Neural progenitor cell (in vitro differentiated cells): ENCODE results near the gene LARP6. TPM values are rescaled to one million over a fixed set of nuclear protein-coding genes. Genes with fewer than 3 reads are reported as not detected.
"Not testable (repeated sequence)": the region's sequence is repeated elsewhere in the genome, so short reads cannot be mapped to it uniquely, and the experiment has no call there.

Source experiments
- DNase-seq: peaks from one replicate; pipeline ENCODE4 v3.0.0-alpha.2; 2016; ENCODE audit warnings: low spot score
- H2AFZ ChIP-seq: fragments of 200-600 bp; sonication (generic); replicated peaks from 2 replicates; pipeline ENCODE4 v1.6.1; 2016; ENCODE audit warnings: antibody characterized with exemption
- H3F3A ChIP-seq: fragments of 200-600 bp; sonication (generic); 2 replicates; pipeline ENCODE4 v1.6.1; 2016; ENCODE audit warnings: antibody characterized with exemption, low read depth
- H3K27ac ChIP-seq: fragments of 200-600 bp; sonication (generic); 2 replicates; pipeline ENCODE4 v1.5.1; 2016; ENCODE audit warnings: mild to moderate bottlenecking
- H3K27me3 ChIP-seq: fragments of 200-600 bp; sonication (generic); 2 replicates; pipeline ENCODE4 v1.6.1; 2016; ENCODE audit warnings: mild to moderate bottlenecking, moderate library complexity
- H3K36me3 ChIP-seq: fragments of 200-600 bp; sonication (generic); 2 replicates; pipeline ENCODE4 v1.5.1; 2016
- H3K4me1 ChIP-seq: fragments of 200-600 bp; sonication (generic); 2 replicates; pipeline ENCODE4 v1.6.1; 2016; ENCODE audit warnings: mixed run types
- H3K4me2 ChIP-seq: fragments of 200-600 bp; sonication (generic); 2 replicates; pipeline ENCODE4 v1.6.1; 2016
- H3K4me3 ChIP-seq: fragments of 200-600 bp; sonication (generic); 2 replicates; pipeline ENCODE4 v1.5.1; 2016
- H3K79me2 ChIP-seq: fragments of 200-600 bp; sonication (generic); 2 replicates; pipeline ENCODE4 v1.6.1; 2016; ENCODE audit warnings: low read depth
- H3K9ac ChIP-seq: fragments of 200-600 bp; sonication (generic); 2 replicates; pipeline ENCODE4 v1.6.1; 2016
- H3K9me3 ChIP-seq: fragments of 200-600 bp; sonication (generic); 2 replicates; pipeline ENCODE4 v1.5.1; 2016; ENCODE audit warnings: low read depth
- H4K20me1 ChIP-seq: fragments of 200-600 bp; sonication (generic); 2 replicates; pipeline ENCODE4 v1.6.1; 2016; ENCODE audit warnings: low read depth
- H3K27ac Mint-ChIP-seq: 3 replicates; pipeline ENCODE4 v1.8.0; 2021; ENCODE audit warnings: mixed read lengths
- H3K27me3 Mint-ChIP-seq: 2 replicates; pipeline ENCODE4 v1.8.0; 2022; ENCODE audit warnings: low read depth, mild to moderate bottlenecking, inconsistent platforms, moderate library complexity, mixed read lengths; ENCODE audit not compliant: insufficient read depth
- H3K36me3 Mint-ChIP-seq: 3 replicates; pipeline ENCODE4 v1.8.0; 2021; ENCODE audit warnings: mixed read lengths
- H3K4me1 Mint-ChIP-seq: 3 replicates; pipeline ENCODE4 v1.8.0; 2021; ENCODE audit warnings: mixed read lengths
- H3K4me3 Mint-ChIP-seq: 3 replicates; pipeline ENCODE4 v1.8.0; 2021; ENCODE audit warnings: mild to moderate bottlenecking, moderate library complexity, mixed read lengths
- H3K9me3 Mint-ChIP-seq: 3 replicates; pipeline ENCODE4 v1.8.0; 2020; ENCODE audit warnings: mixed read lengths
- CTCF ChIP-seq: fragments of 200-600 bp; sonication (generic); IDR thresholded peaks from 2 replicates; pipeline ENCODE4 v1.5.1; 2017; ENCODE audit warnings: antibody characterized with exemption, mild to moderate bottlenecking
- EZH2 ChIP-seq: fragments of 200-600 bp; sonication (generic); IDR thresholded peaks from 2 replicates; pipeline ENCODE4 v1.6.1; 2017; ENCODE audit warnings: antibody characterized with exemption, mild to moderate bottlenecking, moderate library complexity
- EZH2phosphoT487 ChIP-seq: fragments of 200-600 bp; sonication (generic); IDR thresholded peaks from 2 replicates; pipeline ENCODE4 v1.6.1; 2017; ENCODE audit warnings: antibody characterized with exemption
- total RNA-seq: library from RNA; depleted of rRNA; stranded (reverse); fragments of >200 nt; gene quantifications from 2 replicates; pipeline ENCODE4 v1.2.3, GENCODE V29; 2015; ENCODE audit warnings: low replicate concordance

The LARP6 gene
- total RNA-seq, 1 donor from 2014 or later: 19.3 TPM

- Histone ChIP-seq H3K27me3 (no peaks in the 10 kb centered on the region), H3K4me2 (no peak overlapping the region), H3K79me2 (no peaks in the 10 kb centered on the region), H3K27ac (no peak overlapping the region), H3K9me3 (no peaks in the 10 kb centered on the region), H3F3A (no peaks in the 10 kb centered on the region), H3K9ac (no peak overlapping the region), H3K36me3 (no peaks in the 10 kb centered on the region), H2AFZ (no peak overlapping the region), H3K4me3 (no peak overlapping the region), H3K4me1 (peaks cover 4% of the 10 kb centered on the region), H4K20me1 (no peaks in the 10 kb centered on the region)
- peaks cover 2% of the 10 kb centered on the region for H3K4me1 Mint-ChIP-seq
- DNase-seq: no peak
- peaks cover 3% of the 10 kb centered on the region for H3K27me3 Mint-ChIP-seq
- H3K27ac Mint-ChIP-seq: no peak overlapping the region
- TF ChIP-seq CTCF: no peak
- TF ChIP-seq EZH2: no peak
- TF ChIP-seq EZH2phosphoT487: no peak
- H3K36me3 Mint-ChIP-seq: no peaks in the 10 kb centered on the region
- H3K9me3 Mint-ChIP-seq: peaks cover 2% of the 10 kb centered on the region
- H3K4me3 Mint-ChIP-seq: no peak overlapping the region
These were observed 38.4 kb downstream of the LARP6 start for GRCh38 chr15:70815604-70816003.

GRCh38 chr15:70815011-70815410 lies 38.9 kb downstream of the LARP6 start:
- not testable (repeated sequence) for H3K27me3 ChIP-seq, H3K79me2 ChIP-seq, H3K9me3 ChIP-seq, H3K9ac ChIP-seq, H3K27ac Mint-ChIP-seq, H3K9me3 Mint-ChIP-seq, H3F3A ChIP-seq, H3K27ac ChIP-seq, H3K36me3 Mint-ChIP-seq, H3K4me3 ChIP-seq, H3K27me3 Mint-ChIP-seq, H3K4me3 Mint-ChIP-seq, H3K4me1 ChIP-seq, H4K20me1 ChIP-seq, H3K36me3 ChIP-seq, DNase-seq, H2AFZ ChIP-seq, H3K4me1 Mint-ChIP-seq, H3K4me2 ChIP-seq

- no peak overlapping the region for H3K9ac ChIP-seq
- H3K4me3 ChIP-seq: no peak overlapping the region
- H3K36me3 ChIP-seq: no peaks in the 10 kb centered on the region
- Mint-ChIP-seq H3K27ac (no peak overlapping the region), H3K4me3 (no peak overlapping the region), H3K27me3 (peaks cover 6% of the 10 kb centered on the region), H3K4me1 (peaks cover 2% of the 10 kb centered on the region), H3K36me3 (no peaks in the 10 kb centered on the region), H3K9me3 (peaks cover 2% of the 10 kb centered on the region)
- no peaks in the 10 kb centered on the region for H3K27me3 ChIP-seq
- H3K79me2 ChIP-seq: no peaks in the 10 kb centered on the region
- H3K27ac ChIP-seq: no peak overlapping the region
- TF ChIP-seq EZH2 (no peak), EZH2phosphoT487 (no peak), CTCF (no peak)
- H3F3A ChIP-seq: no peaks in the 10 kb centered on the region
- peaks cover 4% of the 10 kb centered on the region for H3K4me1 ChIP-seq
- no peak for DNase-seq
- no peaks in the 10 kb centered on the region for H4K20me1 ChIP-seq
- H3K9me3 ChIP-seq: no peaks in the 10 kb centered on the region
- no peak overlapping the region for H2AFZ ChIP-seq
- H3K4me2 ChIP-seq: no peak overlapping the region
These were observed 41.1 kb downstream of the LARP6 start for GRCh38 chr15:70812827-70813364.

GRCh38 chr15:70810916-70811578 lies 42.9 kb downstream of the LARP6 start:
- Mint-ChIP-seq H3K27me3 (peaks cover 6% of the 10 kb centered on the region), H3K9me3 (peaks cover 2% of the 10 kb centered on the region), H3K27ac (no peak overlapping the region), H3K36me3 (no peaks in the 10 kb centered on the region), H3K4me1 (peaks cover 2% of the 10 kb centered on the region), H3K4me3 (no peak overlapping the region)
- Histone ChIP-seq H3K27ac (no peak overlapping the region), H3K9me3 (no peaks in the 10 kb centered on the region), H3F3A (no peaks in the 10 kb centered on the region), H3K4me3 (no peak overlapping the region), H3K27me3 (no peaks in the 10 kb centered on the region), H3K36me3 (no peaks in the 10 kb centered on the region), H3K9ac (no peak overlapping the region), H3K4me2 (no peak overlapping the region), H3K4me1 (peaks cover 4% of the 10 kb centered on the region), H4K20me1 (no peaks in the 10 kb centered on the region), H2AFZ (no peak overlapping the region), H3K79me2 (no peaks in the 10 kb centered on the region)
- TF ChIP-seq EZH2phosphoT487 (no peak), CTCF (no peak), EZH2 (no peak)
- DNase-seq: no peak
